HG03108 (cell line): ENCODE results near the gene BID.

Experiments
- ATAC-seq: cut with Tn5 transposase; IDR thresholded peaks from one replicate; pipeline ENCODE4 v1.9.1; 2021; ENCODE audit warnings: moderate library complexity; ENCODE audit not compliant: unreplicated experiment

BID gene

DNA sequence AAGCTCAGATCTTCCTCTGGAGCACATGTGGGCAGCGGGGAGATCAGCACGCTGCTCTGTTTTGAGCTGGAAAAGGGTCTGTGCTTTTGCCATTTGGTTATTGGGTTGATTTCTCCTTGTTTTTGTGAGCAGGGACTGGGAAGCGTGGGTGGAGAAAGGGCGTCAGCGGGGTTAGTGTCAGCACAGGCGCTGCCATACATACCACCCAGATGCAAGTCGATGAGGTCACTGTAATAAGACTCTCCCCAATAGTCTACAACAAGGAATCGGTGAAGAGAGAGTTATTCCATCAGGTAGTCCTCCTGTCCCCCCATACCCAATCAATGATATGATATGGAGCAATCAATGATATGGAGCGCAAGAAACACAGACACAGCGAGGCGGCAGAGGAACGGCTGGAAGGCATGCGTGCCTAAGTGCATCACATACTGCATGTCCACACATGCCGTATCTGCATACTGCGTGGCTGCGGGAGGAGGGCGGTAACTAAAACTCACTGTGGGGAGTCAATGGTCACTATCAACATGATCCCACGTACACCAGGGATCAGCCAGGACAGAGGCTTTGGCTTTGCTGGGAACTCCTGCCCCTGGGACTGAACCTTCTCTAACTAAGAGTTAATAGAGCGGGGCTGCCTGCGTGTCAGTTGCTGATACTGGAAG is 29.5 kb upstream of the BID start:
- no peak for ATAC-seq

DNA sequence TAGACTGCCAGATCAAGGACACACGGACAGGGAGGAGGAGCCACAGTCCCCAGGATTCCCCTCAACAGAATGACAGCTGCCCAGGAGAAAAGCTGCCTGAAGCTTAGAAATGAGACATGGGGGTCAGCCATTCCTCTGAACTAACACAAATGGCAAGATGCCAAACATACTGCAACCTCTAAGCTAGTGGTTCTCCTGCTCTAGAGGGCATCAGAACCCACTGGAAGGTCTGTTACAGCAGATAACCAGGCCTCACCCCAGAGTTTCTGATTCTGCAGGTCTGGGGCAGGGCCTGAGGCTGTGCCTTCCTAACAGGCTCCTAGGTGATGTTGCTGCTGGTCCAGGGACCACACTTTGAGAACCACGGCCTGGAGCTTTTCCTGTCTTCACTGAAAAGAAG is 28.6 kb upstream of the BID start:
- no peak for ATAC-seq

DNA sequence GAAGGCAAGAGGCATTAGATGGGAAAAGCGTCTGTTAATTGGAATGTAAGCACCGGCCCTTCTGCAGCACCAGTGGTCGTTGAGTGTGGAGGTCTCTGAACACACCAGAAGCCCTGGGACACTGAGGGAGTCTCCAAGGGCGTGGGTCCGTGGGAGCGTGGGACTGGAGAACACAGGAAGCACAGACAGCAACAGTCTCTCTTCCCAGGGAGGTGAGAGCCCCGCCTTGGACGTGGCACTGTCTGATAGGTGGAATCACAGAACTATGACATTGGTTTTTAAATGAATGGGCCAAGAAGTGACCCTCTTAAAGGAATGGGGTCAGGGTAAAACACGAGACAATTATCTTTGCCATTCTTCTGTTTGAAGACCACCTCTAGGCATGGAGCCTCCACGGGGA is 28.1 kb upstream of the BID start:
- no peak for ATAC-seq

DNA sequence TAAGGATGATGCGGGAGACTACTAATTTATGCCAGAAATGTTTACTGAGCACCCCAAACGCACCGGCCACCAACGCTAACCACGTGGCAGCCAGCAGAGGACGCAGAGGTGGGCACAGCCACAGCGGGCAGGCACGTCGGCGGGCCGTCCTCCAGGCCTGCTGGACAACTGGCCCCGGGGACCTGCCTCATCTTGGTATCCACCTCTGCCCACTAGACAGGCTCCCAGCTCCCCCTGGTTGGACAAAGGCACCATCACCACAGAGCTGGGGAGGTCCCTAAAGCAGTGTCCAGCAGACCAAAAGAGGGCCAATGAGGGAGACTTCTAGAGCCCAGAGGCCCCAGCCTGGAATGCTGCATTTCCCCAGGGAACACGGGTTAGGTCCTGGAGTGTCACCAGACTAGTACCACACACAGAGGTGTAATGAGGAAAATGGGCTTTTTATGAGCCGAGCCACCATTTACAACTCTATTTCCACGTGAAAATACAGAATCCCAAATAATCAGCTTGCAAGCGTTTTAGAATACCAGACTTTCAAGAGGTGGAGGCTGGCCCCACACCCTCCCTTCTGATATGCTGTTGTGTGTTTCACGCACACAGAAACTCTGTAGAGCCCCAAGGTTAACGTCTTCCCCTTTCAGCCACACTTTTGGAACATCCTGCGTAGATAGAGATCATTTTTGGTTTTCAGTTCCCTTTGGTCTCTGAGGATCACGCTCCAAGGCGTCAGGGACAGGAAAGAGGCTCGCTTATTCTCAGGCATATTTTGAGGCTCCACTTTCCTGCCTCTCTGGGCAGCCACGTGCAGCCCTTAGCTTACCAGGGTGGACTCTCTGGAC is 23.7 kb upstream of the BID start:
- ATAC-seq, result peak; percentile 42

DNA sequence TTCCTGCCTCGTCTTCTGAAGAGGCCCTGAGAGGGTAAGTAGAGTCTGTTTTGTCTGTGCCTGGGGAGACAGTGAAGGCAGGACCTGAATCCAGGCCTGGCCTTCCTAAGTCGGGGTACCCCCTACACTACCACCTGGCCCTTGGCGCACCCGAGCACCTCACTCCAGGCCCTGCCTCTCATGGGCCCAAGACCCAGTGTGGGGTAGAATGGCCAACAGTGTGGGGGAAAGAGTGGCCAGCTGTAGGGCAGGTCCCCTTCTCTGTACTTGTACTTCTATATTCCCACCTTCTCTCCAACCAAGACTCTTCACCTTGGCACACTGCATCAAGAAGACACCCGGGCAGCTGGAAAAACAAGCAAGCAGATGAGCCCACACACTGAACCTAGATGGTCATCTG is 22.4 kb upstream of the BID start:
- ATAC-seq, result no peak

DNA sequence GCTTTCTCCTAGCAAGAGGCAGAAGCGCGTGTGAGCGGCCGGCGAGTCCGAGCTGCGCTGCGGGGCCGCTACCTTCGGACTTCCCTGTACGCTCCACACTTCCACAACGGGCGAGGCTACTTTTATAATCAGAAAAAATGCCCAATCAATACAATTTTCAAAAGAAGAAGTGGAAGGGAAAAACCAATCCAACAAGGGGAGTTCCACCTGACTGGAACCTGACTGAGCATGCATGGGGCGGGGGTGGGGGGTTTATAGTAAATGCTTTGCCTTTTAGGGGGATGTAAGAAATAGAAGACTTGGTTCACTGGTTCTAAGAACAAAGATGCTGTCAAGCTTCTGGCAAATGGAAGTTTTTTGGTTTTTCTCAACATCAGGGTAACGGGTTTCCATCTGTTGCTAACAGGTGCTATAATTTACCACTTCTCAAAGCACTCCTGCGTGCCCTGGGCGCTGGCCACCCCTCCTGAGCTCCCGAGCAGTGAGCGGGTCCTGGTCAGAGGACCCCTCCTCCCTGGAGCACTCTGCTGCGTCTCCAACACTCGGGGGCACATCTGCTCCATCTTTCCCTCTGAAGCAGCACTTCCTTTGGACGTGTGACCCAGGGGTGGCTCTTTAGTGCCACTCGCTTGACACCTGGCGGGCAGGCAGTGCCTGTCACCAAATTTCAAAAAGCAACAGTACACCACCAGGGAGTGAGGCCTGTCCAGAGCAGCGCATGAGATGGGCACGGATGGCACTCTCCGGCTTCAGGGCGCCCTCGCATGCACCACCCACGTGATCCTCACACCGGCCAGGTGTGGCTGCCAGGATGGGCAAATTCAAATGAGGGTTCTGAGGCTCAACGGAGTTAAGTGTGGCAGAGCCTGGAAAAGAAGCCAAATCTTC is 21.6 kb upstream of the BID start:
- ATAC-seq, result no peak

DNA sequence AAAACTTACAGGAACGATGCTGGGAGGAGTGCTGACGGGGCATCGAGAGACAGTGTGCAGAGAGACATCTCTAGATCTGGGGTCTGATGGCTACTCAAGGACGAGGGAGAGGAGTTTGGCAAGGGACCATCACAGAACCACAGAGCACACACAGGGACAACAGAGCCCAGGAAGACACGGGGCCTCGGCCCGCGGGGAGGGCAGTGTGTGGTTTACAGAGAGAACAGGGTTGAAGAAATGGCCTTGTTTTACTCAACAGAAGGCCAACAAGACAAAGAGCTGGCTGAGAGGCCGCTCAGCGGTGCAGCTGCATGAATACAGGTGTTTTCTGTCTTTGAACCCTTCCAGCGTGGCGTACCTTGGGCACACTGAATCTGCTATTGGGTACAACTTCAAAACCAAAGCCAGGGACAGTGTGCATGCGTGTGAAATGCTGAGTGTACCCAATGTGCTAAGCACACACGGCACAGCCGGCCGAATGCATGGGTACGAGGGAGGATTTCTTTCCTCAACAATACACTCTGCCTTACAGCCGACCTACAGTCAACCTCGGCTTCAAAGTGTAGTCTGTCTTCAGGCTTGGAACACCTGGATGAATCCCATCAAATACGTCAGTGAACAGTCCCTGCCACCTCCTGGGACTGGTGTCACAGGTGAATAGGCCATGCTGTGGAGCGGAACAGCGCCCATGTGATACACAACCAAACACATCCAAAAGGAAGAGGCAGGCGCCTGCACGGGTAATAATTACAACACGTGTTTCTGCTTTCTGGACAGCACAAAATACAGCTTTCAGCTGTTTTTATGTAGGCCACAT is 20.7 kb upstream of the BID start:
- ATAC-seq, result no peak

DNA sequence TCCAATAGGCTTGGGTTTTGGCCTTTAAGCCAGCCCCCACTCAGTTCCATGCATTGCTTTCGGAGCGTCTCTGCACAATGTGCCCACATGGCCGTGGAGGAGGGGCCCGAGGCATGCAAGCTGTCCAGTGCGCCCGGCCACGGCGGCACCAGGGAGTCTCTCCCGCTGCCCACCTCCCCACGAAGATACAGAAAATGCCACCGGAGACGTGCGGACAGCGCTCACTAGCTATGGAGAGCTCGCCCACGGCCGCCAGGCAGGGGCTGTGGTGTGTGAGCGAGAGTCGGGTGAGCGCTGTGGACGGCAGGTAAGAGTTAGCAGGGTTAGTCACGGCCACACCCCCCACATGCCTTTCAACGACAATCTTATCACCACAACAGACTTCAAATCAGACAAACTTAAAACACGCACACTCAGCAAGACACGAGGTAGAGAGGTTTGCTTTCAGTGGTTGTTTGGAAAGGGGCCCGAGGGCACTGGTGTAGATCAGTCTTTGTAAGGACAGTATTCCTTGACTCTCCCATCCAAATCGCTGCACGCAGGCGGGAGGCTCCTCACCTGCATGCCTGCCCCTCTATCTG is 18.7 kb upstream of the BID start:
- no peak for ATAC-seq

DNA sequence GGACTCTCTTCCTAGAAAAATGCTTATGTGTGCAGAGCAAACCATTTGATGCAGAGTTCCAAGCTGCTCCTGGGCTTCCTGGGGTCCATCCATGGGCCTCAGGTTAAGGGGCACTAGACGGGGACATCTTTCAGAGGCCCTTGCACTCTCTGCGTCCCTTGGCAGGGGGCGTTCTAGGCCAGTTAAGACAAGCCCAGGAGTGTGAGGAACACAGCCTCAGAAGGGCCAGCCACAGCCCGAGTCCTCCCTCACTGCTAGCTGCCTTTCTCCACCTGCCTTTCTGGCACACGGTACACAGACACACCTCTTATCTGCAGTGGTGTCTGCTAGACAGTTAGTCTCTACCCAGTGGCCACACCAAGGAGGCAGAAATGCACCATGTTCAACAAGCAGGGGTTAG is 18.0 kb upstream of the BID start:
- no peak for ATAC-seq

DNA sequence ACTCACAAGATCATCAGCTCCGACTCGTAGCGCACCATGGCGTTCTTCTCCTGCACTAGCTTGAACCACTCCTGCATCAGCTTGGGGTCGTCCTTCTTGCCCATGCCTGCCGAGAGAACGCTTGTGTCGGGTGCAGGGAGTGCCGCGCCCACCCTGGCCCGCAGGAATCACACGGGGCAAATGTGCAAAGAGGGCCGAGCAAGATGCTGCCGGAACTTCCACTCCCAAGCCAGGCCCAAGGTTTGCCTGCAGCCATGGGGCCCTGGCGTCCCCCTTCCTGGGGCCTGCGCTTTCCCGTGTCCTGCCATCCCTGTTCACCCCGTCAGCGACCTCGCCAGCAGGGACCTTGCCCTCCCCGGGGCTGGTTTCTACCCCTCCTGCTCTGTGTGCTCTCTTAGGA is 16.9 kb upstream of the BID start:
- no peak for ATAC-seq

DNA sequence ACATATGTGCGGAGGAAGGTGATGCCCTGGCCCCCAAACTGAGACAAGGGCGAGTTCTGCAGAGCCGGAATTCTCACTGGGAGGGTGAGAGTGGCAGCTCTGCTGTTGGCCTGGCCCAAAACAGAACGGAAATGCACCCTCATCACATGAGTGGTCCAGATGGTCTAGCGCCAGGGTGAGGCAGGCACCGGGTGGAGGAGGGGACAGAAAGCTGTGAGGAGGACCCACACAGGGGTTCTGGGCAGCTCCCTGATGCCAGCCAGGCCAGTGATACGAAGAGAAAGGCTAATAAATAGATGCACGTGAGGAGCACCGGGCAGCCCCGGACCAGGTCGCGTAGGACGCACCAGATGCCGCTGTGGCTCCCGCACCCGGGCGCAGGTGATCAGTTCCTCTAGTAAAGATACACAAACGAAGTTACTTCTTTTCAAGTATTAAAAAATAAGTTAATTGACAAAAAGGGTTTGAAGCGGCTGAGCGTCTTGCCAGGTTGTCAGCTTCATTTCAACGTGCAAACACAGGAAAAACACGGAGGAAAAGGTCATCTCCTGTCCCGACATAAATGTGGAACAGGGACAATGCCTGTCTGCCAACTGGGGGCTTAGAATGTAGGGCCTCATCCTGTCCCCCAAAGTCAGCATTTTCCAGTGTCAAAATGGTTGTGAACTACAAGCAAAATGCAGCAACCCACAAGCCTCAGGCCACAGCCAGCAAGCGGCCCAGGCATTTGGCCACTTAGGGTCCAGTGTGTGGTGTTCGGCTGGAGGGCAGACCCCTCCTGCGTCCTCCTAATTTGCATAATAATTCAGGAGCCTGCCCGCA is 15.3 kb upstream of the BID start:
- no peak for ATAC-seq

DNA sequence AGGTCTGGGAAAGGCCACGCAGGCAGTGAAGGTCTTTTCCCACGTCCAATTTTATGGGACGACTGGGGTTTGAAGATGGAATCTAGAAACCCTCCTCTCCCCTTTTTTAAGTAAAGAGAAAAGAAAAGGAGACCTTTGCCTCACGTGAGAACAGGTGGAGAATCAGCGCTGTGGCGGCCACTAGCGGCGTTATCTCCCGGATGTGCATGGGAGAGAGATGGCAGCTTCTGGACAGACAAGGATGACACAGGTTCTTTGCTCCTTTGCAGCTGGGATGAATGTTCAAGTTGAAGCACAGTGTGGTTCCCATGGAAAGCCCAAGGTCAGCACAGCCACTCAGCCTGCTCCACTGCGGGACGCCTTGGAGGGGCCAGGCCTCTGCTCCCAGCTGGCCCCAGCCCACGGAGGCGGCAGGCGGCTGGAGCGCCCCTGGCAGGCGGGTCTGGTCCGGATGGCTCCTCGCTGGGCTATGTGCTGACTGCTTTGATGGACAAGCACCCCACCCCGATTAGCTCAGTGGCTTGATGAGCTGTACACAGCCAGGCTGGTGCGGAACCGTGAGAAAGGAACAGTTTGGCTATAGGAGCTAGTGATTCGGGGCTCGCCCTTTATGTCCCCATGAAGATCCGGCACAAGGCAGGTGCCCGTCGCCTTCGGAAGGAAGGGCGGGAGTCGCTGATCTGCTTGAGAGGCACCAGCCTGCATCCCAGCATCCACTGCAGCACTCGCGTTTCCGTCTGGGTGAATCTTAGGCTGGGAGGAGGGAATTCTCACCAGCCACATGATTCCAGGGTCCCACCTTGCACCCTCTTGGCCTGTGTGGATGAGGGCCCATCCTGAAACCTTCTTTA is 14.5 kb upstream of the BID start:
- ATAC-seq, result no peak

DNA sequence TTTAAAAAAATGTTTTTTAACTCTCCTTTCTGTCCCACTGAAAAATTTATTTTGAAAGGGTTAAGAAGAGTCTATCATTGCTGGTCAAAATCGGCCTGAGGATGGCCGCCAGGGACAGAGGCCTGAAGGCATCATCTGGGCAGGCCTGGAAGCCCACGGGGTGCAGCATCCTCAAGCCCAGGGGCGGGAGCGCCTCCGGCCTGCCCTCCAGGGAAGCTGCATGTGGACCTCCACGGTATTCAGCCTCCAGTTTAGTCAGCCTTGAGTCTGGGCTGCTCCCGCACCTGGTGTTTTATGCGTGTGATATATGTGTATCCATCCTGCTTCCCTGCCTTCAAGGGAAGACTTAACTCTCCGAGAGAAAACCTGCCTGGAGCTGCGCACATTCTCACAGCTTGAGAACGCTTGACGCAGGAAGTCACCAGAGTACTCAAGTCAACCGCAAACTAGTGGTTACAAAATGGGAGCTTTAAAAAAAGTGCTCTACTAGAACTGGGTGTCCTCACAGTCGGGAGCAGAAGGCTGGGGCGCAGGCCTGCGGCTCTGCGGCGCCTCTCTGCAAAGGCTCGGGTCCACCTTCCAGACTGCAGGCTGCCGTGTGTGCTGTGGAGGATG is 13.6 kb upstream of the BID start:
- no peak for ATAC-seq

DNA sequence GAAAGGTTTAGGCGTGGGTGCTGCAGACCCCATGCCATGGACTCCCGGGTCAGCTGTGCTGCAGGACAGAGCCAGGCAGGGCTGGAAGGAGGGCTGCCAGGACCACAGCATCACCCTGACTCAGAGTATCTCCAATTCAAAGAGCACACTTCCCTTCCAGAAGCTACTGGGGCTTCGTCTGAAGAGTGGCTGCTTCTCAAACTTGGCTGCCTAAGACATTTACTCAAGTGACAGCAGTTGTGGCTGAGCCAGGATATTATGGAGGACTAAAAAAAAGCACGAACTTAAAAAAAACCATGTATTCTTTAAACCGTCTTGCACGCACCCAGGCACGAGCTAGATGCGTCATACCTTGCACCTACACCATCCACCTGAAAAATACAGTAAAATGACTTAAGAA is 13.0 kb upstream of the BID start:
- no peak for ATAC-seq

DNA sequence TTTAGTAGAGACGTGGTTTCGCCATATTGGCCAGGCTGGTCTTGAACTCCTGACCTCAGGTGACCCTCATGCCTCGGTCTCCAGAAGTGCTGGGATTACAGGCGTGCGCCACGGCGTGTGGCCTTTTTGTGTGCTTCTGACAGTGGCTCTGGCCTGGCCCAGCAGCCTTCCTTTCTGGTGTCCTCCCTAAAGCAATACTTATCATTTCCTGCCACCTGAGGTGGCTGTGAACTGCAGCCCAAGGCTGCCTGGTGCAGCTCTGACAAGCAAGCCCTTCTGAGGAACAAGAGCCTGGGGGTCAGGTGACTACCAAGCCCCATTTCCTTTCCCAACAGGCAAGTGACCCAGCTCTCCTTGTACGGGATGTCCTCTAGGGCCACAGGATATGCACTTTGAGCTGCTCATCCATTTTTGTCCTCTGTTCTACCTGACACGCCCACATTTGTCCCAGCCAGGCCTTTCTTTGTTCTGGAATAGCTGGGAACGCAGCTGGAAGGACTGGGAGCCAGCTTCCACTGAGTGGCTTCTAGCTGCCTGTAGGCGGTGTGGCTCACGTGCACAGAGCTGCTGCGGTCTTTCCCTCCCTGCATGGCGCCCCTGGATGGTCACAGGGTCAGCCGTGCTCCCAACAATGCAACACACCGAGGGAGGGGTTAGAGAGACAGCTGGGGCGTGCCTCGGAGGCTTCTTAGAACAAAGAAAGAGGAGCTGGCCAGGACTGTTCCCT is 12.3 kb upstream of the BID start:
- no peak for ATAC-seq

DNA sequence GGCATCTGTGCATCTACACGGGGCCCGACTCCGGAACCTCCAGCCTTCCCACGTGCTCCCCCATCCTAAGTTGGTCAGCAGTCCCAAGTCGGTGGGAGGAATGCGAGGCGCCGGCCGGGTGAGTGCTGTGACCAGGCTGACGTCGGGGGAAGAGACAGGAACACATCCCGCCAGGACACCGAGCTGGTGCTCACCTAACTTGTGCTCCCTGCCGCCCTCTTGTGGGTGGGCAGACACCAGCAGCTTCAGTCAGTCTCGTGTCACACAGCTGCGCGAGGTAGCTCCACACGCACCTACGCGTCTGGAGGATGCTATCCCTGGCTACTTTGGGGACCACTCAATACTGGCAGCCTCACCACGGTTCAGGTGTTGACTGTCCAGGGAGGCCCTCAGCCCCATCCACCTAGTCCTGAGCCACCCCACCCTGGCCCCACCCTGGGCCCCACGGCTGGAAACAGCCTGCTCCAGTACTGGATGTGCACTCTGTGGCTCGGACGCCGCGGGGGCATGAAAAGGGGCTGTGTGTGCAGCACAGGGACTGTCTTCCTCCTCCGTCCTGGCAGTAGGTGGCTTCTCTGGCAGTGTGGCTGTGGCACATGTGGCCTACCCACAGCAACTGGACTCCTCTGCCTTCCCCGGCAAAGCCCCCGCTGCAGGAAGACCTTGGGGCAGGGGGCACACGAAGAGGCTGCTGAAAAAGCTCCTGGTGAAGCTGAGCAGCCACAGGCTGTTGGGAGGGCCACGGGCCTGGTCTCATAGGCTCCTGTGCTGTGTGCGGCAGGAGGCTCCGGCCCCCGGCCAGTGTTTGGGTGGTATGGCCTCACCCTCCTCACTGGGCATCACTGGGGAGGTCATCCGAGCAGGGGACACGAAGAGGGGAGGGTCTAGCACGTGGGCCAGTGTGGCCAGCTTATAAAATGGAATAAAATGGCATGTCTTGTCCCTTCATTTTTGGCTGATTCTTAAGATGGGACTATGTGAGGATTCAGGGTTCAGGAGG is 11.2 kb upstream of the BID start:
- ATAC-seq, result no peak
